IPS DF 4.7 (cell line): ENCODE results near the gene ACTN3.
"Not testable (repeated sequence)": the region's sequence is repeated elsewhere in the genome, so short reads cannot be mapped to it uniquely, and the experiment has no call there.

Experiments used
- DNase-seq: peaks from one replicate; pipeline ENCODE4 v3.0.0-alpha.2; 2013; ENCODE audit warnings: low spot score; ENCODE audit errors: extremely low read depth

The ACTN3 gene

DNA sequence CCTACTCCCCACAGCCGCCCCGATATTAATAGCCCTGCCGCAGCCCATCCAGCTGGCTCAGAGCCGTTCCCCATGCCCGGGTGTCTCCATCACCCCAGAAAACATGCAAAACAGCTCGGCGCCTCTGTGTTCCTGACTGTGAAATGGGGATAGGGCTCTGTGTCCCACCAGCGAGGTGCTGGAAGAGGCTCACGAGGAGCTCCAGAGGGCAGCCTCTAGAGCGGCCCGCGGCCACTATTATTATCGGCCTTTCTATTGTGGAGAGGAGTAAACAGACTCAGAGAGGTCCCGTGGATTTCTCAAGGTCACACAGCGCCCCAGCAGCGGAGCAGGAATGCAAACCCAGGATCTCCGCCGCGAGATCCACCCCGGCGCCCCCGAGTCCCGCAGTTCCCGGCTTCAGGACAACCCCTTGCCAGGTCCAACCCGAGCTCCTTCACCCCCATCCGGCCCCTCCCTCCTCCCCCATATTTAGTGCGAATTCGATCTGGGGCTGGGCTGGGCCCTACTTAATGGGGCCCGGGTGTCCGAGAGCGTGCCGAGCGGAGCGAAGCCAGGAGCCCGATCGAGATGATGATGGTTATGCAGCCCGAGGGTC, at the start of gene ACTN3:
Gene ACTN3, plus strand, starts transcription at position 536 of the 598 bp plus-strand sequence. Its CDS starts 35 bp downstream, at position 571.
- no peak for DNase-seq

DNA sequence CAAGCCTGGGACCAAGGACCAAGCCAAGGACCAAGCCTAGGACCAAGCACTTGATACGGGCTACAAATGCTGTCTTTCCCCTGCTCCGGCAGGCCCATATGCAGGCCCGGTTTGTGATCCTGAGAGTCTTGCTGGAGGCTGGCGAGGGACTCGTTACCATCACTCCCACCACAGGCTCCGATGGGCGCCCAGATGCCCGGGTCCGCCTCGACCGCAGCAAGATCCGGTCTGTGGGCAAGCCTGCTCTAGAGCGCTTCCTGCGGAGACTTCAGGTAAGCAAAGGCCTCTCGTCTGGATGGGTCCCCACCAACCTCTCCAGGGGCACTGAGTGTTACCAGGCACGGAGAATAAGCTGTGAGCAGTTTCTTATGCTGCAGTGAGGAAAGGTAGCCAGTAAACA, 49.5 kb upstream of the ACTN3 start:
- DNase-seq, result no peak

DNA sequence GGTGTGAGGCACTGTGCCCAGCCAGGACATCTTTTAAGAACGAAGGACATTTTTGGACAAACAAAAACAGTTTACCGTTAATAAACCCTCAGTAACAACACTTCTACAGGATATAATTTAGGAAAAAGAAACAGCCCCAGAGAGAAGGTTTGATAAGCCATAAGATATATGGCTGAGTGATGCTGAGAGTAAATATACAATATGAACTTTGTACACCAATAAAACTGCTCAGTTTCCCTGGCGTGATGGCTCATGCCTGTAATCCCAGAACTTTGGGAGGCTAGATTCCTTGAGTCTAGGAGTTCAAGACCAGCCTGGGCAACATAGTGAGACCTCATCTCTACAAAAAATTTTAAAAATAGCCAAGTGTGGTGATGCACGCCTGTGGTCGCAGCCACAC, 48.2 kb upstream of the ACTN3 start:
- DNase-seq, result no peak

DNA sequence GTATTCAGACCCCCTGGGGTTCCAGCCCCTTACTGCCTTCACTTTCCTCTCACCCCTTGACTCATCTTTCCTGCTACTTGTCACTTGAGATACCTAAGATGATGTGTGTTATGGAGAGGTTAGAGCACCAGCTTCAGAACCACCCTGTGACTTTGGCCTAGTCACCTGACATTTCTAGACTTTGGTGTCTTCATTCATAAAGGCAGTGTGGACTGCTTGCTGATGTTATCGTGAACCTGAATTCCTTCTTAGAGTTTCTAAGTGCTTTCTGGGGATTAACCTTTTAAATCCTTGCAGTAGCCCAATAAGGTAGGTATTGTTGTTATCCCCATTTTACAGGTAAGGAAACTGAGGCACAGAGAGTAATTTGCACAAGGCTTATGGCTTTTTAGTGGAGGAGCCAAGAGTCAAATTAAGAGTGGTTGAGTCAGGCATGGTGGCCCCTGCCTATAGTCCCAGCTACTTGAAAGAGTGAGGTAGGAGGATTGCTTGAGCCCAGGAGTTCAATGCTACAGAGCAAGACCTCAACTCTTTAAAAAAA, 41.4 kb upstream of the ACTN3 start:
- no peak for DNase-seq

DNA sequence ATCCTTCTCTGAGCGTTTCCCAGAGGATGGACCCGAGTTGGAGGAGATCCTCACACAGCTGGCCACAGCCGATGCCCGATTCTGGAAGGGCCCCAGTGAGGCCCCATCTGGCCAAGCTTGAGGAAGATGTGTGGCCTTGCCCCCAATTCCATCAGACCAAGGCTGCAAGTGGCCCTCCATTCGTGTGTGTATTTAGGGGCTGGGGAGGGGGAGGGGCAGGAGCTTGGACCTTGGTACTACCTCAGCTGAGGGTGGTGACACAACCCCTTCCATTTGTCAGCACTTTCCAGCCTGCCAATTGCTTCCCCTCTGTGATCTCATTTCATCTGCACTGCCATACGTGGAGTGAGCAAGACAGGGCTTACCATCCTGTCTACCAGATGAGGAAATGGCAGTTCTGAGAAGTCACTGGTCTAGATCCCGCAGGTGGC, 37.6 kb upstream of the ACTN3 start:
- DNase-seq, result no peak

DNA sequence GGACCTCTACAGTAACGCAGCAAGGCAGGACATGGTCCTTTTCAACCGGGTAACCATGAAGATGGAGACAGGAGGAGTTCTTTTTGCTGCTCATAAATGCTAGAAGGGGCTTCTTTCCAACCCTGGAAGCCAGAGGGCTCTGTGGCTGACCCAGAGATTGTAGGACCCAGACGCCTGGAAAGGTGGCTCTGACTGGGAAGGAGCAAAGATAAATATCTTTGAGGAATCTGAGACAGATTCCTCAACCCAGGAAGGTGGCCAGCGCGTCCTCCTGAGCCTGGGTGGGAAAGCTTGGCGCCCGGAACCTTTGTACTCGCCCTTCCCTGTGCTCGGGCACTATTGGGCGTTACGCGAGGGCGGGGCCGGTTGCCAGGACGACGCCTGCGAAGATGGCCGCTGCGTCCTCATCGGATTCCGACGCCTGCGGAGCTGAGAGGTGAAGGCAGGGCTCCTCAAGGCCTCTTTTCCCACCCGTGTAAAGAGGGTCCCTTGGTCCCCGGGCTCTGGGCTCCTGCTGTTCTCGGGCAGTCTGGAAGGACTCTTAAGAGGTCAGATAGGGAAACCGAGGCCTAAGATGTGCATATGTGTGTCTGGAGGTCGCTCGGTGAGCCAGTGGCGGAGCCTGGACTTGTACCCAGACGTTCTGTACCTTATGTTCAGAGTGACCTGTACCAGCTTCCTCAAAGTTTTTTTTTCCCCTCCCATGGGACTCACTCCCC, 36.3 kb upstream of the ACTN3 start, which contains the start of gene BBS1:
Gene BBS1, plus strand, starts transcription at position 365 of the 719 bp plus-strand sequence. Its CDS starts 25 bp downstream, at position 390.
- DNase-seq, result no peak

DNA sequence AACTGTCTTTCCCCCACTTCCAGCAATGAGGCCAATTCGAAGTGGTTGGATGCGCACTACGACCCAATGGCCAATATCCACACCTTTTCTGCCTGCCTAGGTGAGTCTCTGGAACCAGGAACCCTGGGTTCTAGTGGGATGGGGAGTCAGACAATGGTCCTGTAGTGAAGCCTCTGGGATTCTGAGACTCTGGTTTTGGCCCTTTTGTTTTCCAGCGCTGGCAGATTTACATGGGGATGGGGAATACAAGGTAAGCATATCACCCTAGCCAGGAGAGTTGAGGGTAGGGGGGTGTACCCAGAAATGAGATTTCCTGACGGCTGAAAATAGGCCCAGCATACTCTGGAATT, 35.7 kb upstream of the ACTN3 start:
- DNase-seq, result no peak

DNA sequence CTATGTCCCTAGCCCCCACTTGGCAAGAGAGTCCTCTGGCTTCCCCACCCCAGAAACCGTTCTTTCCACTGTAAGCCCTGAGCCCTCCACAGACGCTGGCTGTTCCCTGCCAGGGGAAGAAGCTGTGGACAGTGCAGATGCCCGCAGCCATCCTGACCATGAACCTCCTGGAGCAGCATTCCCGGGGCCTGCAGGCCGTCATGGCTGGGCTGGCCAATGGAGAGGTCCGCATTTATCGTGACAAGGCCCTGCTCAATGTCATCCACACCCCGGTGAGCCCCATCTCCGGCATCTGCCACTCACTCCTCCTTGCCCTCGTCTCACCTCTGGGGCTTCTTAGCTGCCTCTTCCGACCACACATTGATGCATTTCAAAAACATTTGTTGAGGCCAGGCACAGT, 23.1 kb upstream of the ACTN3 start:
- DNase-seq, result no peak

DNA sequence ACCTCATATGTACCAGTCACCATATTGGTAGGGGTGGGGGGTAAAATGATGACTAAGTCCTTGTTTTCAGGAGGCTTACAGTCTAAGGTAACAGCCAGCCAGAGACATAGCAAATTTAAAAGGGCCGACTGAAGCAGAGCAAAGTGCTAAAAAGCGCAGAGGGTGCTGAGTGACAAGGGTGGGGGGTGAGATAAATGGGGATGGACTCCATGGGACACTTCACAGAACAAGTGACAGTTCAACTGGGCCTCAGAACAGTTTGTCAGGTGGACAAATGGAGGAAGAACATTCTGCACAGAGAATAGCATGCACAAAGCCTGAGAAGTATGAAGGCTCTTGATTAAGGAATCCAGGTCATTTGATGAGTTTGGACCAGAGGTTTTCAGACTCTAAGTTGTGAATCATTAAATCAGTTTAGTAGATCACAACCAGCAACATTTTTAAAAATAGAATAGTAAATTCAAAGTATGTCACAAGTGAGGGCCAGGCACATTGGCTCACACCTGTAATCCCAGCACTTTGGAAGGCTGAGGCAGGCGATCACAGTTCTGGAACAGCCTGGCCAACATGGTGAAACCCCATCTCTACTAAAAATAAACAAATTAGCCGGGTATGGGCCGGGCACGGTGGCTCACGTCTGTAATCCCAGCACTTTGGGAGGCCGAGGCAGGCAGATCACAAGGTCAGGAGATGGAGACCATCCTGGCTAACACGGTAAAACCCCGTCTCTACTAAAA, 22.2 kb upstream of the ACTN3 start:
- no peak for DNase-seq

DNA sequence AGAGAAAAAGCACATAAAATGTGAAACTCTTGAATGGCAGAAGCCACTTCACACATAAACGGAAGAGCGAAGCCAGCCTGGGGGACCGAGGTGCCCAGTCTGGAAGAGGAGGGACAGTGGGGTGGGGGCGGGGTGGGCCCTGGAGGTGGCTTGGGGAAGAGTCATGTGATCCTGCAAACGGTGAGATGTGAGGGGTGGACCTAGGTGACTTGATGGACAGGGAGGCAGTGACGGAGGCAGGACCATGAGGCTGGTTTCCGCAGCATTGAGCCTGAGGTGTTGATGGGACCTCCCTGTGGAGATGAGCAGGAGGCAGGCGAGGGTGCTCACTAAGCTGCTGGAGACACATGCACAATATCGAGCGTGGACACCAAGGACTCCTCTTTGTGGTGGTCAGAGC, 17.6 kb upstream of the ACTN3 start:
- DNase-seq, result no peak

DNA sequence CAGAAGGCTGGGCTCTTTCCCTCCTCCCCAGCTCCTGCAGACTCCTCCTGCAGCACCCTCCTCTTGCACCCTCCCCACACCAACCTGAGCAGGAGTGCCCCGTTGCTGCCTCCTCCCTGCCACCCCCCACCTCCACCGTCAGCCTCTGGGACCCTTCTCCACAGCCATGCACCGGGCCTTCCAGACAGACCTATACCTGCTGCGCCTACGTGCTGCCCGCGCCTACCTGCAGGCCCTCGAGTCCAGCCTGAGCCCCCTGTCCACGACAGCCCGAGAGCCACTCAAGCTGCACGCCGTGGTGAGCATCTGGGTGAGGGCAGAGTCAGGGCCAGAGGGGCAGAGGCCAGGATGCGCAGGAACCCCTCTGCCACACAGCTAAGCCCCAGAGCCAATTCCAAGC, 17.0 kb upstream of the ACTN3 start:
- no peak for DNase-seq

DNA sequence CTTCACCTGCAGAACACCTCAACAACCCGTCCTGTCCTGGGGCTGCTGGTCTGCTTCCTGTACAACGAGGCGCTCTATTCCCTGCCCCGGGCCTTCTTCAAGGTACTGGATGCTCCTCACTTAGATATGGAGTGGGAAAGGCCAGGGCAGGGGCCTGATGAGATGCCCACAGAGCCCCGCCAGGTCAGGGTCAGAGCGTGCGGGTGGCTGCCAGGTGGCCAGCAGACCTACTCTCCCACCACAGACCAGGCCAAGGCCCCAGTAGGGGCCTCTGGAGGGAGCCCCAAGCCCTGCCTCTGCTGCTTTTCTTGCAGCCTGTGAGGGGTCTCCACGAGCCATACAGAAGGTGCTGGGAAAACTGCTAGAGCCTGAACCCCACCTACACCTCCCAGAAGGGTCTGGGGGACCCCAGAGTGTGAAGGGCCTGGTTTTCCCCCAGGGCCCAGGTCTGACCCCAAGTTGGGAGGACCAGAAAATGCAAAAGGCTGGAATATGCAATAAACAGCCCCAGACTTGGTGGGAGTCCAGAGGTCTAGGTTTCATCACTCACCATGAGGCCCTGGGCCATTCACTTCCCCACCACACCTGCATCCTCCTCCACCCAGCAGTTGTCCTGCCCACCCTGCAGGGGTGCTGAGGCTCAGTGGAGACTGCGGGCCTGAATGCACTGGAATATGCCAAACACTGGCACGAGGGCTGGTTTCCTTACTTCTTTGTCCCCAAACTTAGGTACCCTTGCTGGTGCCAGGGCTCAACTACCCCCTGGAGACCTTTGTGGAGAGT, 15.6 kb upstream of the ACTN3 start:
- DNase-seq, result no peak

DNA sequence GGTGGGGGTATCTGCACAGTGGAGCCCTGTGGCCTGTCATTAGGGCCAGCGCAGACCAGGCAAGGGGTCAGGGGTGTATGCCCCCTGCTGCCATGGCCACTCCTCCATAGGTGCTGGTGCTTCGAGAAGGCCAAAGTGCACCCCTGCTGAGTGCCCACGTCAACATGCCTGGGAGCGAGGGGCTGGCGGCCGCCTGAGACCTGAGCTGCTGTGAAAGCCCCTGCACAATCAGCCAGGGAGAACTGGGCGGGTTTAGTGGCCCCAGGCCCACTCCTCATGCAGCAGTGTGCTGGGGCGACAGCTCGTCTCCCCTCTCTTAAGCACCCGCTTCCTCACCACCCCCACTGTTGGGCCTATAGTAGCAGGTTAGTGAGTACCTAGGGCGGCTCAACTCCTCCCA, 14.9 kb upstream of the ACTN3 start:
- DNase-seq, result no peak

DNA sequence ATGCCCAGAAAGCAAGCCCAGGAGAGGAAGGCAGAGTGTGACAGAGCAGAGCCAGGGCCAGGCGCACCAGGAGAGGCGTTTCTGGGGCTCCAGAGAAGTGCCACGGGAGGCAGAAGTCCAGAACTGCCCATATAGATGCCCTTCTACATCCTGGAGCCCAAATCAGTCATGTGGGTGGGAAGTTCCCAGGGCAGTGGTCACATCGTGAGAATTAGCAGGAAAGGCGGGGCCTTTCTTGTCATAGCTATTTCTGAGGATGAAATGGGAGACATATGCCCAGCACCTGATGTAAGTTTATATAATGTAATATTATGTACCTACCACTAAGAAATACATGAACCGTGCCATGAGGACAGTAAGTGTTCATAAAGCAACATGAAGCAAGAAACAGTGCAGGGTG, 13.9 kb upstream of the ACTN3 start:
- no peak for DNase-seq

DNA sequence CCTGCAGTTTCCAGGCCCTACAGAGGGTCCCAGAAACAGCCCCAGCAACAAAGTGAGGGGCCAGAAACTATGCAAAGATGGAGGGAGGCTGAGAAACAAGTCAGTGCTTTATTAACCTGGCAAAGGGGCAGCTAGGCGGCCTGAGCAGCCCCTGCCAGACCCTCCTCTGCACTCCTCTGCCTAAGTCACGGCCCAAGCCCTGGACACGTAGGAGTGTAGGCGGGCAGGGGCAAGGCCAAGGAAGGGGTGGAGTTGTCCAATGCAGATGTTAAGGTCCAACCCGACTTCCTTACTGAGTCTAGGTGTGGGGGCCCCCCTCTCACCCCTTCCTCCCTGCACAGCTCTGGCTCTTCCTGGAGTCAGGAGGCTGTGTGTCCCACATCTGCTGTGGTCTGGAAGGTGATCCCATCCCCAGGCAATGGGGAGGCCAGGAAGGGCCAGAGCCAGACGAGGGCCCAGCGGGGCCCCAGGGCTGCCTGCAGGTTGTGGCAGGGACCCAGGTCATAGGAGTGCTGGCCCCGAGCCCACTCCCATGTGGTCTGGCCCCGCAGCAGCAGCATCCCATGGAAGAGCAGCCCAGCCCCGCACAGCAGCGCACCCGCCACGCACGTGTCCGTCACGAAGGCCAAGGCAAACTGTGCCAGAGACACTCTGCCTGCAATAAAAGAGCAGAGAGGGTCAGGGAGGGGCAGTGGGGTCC, 7.4 kb upstream of the ACTN3 start:
- DNase-seq, result no peak

DNA sequence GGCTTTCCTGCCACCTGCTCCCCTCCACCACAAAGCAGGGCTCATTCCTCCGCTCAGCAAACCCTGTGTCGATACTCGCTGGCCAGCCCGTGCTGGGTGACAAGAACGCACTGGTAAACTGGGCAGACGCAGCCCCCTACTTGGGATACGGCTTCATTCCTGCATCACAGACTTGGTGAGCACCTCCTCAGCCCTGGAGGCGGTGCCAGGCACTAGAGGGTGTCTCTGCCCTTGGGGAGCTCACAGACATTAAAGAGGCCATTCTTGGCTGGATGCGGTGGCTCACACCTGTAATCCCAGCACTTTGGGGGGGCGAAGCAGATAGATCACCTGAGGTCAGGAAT, 6.9 kb upstream of the ACTN3 start:
- no peak for DNase-seq

DNA sequence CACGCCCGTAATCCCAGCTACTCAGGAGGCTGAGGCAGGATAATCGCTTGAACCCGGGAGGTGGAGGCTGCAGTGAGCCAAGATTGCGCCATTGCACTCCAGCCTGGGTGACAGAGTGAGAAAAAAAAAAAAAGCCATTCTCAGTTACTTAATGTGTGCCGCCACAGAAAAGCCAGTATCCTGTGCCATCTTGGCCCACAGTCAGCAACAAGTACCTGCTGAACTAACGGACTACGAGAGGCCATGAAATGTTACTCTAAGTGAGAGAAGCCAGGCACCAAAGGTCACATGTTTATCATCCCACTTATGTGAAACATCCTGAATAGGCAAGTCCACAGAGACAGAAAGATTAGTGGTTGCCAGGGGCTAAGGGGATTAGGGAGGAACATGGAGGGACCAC, 6.1 kb upstream of the ACTN3 start:
- DNase-seq, result not testable (repeated sequence)

DNA sequence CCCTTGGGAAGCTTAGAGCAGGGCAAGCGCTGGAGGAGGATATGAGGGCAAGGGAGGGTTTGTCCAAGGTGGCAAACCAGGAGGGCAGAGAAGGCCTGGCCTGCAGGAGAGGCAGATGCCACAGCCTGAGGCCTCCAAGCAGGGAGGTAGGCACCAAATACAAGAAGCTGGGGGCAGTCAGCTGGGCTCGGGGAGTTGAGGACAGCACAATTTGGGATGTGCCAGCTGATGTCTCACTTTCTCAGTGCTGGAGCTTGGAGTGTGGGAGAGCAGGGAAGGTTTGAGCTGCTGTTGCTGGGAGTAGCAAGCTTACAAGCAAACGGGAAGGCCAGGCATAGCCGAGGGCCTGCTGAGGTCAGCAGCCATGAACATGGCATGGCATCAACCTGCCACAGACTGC, 4.8 kb upstream of the ACTN3 start:
- no peak for DNase-seq

DNA sequence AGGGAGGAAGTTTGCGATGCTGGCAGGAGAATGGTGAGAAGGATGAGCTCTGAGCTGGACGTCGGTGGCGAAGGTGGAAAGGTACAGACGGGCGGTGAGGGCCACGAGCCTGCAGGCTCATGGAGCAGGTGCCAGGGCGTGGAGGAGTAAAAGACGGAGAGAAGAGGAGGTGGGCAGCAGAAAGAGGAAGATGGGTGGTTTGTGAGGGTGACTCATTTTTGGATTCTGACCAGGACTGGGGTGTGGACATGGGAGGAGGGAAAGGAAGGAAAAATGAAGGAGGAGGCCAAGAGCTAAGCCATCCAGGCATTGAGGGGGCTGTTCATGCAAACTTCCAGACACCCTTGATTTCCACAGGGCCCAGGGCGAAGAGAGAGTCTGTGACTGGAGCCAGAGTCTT, 4.3 kb upstream of the ACTN3 start:
- DNase-seq, result no peak

DNA sequence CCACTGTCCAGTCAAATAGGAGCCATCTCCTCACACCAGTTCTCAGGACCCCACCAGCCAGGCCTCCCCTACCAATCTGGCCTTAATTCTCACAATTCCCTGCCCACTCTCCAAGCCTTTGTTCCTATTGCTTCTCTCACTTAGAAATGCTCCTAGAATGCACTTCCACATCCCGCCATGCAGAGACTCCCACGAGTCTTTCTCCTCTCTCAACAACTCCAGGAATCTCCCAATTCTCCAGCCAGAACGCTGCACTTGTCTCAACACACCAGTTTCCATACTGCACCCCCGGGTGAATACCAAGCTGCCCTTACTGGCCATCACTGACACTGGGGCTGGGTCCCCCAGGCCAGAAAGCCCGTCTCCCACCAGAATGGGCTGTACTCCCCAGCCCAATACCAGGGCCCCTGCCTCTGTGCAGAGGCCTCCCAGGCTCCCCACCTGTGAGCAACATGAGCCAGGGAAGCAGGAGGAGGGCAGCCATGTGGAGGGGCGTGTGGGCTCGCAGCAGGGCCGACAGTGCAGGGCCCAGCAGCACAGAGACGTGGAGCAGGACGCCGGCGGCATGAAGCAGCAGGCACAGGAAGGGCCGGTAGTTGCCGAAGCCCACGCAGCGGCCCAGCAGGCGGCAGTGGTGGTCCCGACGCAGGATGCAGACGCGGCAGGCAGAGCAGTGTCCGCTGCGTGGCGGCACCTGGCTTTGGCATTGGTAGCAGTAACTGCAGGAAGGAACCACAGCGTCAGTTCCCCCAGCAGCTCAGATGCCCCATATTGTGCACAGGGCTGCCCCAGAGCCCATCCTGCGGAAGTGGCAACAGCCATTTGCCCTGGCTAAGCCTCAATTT, 3.2 kb upstream of the ACTN3 start:
- DNase-seq, result no peak
